Spleen (tissue), 11 donors: ENCODE data around the gene DCAF5. TPM values are rescaled to one million over a fixed set of nuclear protein-coding genes. Genes with fewer than 3 reads are reported as not detected.

ENCODE experiments used
- DNase-seq: peaks from one replicate; pipeline ENCODE4 v3.0.0-alpha.2; 2020
- H3K27ac ChIP-seq, 8 donors: fragments of 200-600 bp; sonication (generic) in 7 of 8; 1 replicate in 4 of 8; 2 replicates in 4 of 8; pipeline versions ENCODE4 v1.5.0 to v1.8.0; 2016 to 2021; ENCODE audit warnings: inconsistent platforms in 4 of 8, mild to moderate bottlenecking in 4 of 8, moderate library complexity in 1 of 8
- H3K27me3 ChIP-seq, 7 donors: fragments of 200-600 bp; sonication (generic) in 6 of 7; replicated peaks in 1 of 7; 1 replicate in 4 of 7; 2 replicates in 3 of 7; pipeline versions ENCODE4 v1.5.0 to v1.8.0; 2016 to 2021; ENCODE audit warnings: inconsistent platforms in 3 of 7, mild to moderate bottlenecking in 1 of 7
- H3K36me3 ChIP-seq, 6 donors: fragments of 200-600 bp; sonication (generic) in 5 of 6; 1 replicate in 4 of 6; 2 replicates in 2 of 6; pipeline versions ENCODE4 v1.5.0 to v1.8.0; 2016 to 2021; ENCODE audit warnings: inconsistent platforms in 2 of 6
- H3K4me1 ChIP-seq, 6 donors: fragments of 200-600 bp; sonication (generic) in 5 of 6; 1 replicate in 3 of 6; 2 replicates in 3 of 6; pipeline versions ENCODE4 v1.5.0 to v1.8.0; 2016 to 2021; ENCODE audit warnings: inconsistent platforms in 3 of 6
- H3K4me3 ChIP-seq, 8 donors: fragments of 200-600 bp; sonication (generic) in 7 of 8; 1 replicate in 4 of 8; 2 replicates in 4 of 8; pipeline versions ENCODE4 v1.5.0 to v1.8.0; 2016 to 2021; ENCODE audit warnings: inconsistent platforms in 4 of 8, mild to moderate bottlenecking in 4 of 8, moderate library complexity in 2 of 8
- H3K9me3 ChIP-seq, 8 donors: fragments of 200-600 bp; sonication (generic) in 7 of 8; 1 replicate in 4 of 8; 2 replicates in 4 of 8; pipeline versions ENCODE4 v1.5.0 to v1.8.0; 2016 to 2021; ENCODE audit warnings: inconsistent platforms in 4 of 8
- CTCF ChIP-seq, 11 experiments: fragments of 200-600 bp in 7 of 11; fragments of 450-650 bp in 4 of 11; sonication (generic) in 4 of 11; IDR thresholded peaks in 8 of 11; conservative IDR thresholded peaks in 3 of 11; 1 replicate in 7 of 11; 2 replicates in 4 of 11; pipeline versions ENCODE4 v1.4.0 to v1.8.0; 2016 to 2021; ENCODE audit warnings: antibody characterized with exemption in 11 of 11, inconsistent platforms in 4 of 11, mild to moderate bottlenecking in 1 of 11
- POLR2A ChIP-seq, 3 donors: fragments of 450-650 bp; IDR thresholded peaks; one replicate each; pipeline ENCODE4 v1.5.1; 2017; ENCODE audit warnings: antibody characterized with exemption in 3 of 3, mild to moderate bottlenecking in 1 of 3
- POLR2AphosphoS5 ChIP-seq, 3 donors: sonication (generic); formaldehyde crosslinking; IDR thresholded peaks; one replicate each; pipeline ENCODE4 v1.5.1; 2017; ENCODE audit warnings: antibody characterized with exemption in 3 of 3
- WGBS, 5 donors: extraction: QIAGEN DNeasy Blood & Tissue Kit in 3 of 5; methylation state at CpG; one replicate each; pipeline versions ENCODE4 v1.1.5 to v1.1.7; 2013 to 2018; 5-methylcytosine and 5-hydroxymethylcytosine counted together
- intact Hi-C: fragments of 100-400 bp; cut with DNase I; formaldehyde crosslinking; loops from one replicate; pipeline ENCODE4 v1.15.0; 2023; ENCODE audit warnings: low total_unique reads
- polyA plus RNA-seq, 3 donors: library from polyadenylated mRNA; stranded (reverse); fragments of 200-250 nt; gene quantifications; one replicate each; pipeline ENCODE4 v1.2.1, GENCODE V29; 2013
- total RNA-seq, 7 donors: library from RNA; depleted of rRNA in 3 of 7; stranded (reverse); fragments of >200 nt in 3 of 7; fragmentation: NEBNext Ultra II Directional in 4 of 7; extraction: Animal tissue kit (Norgen Biotek cat#: 25700) in 4 of 7; gene quantifications; one replicate each; pipeline versions ENCODE4 v1.1.0 to v1.2.1, GENCODE V29; 2016 to 2021
- donor health status: healthy with polysubstance abuse.
- donor health status: DM: no; HTN: no; CAD: no; lungs with moderate emphysema.
- donor health status: DM: no; HTN: no; CAD: no.
- donor health status: Bipolar disorder and iron deficiency.
- donor health status: healthy.
- donor health status: DM: no; HTN: no; CAD: no.
- donor health status: DM: yes; HTN: yes; CAD: no.

Gene DCAF5
- total and polyA plus RNA-seq, 10 donors, result 10.3 to 60.6 (median 44.1) TPM

- TF ChIP-seq POLR2AphosphoS5 (IDR thresholded peaks at IDR 0.05), result no peak
- TF ChIP-seq POLR2A (IDR thresholded peaks at IDR 0.05), result no peak
- TF ChIP-seq CTCF (IDR thresholded peaks at IDR 0.05 in 8 of 11, conservative IDR thresholded peaks at IDR 0.05 in 3 of 11), result no peak
- no peaks in the 10 kb centered on the region for H3K36me3 ChIP-seq
- no peak for DNase-seq
- intact Hi-C loops, result no loop called here
- WGBS, 5 donors, result 40 to 48% (median 47%) methylated on average over 7 of the region's 7 CpGs
- H3K27me3 ChIP-seq, result peaks cover 0 to 47% (median 0%) of the 10 kb centered on the region in 7 donors
- no peak overlapping the region for H3K27ac ChIP-seq
- H3K9me3 ChIP-seq, result no peaks in the 10 kb centered on the region
- no peak overlapping the region for H3K4me3 ChIP-seq
- peaks cover 0 to 41% (median 14%) of the 10 kb centered on the region in 6 donors for H3K4me1 ChIP-seq
Observed at GRCh38 chr14:69038455-69039287, 114.2 kb downstream of the DCAF5 start.

- no peak for TF ChIP-seq POLR2AphosphoS5 (IDR thresholded peaks at IDR 0.05)
- no peak for TF ChIP-seq CTCF (IDR thresholded peaks at IDR 0.05 in 8 of 11, conservative IDR thresholded peaks at IDR 0.05 in 3 of 11)
- no peak for TF ChIP-seq POLR2A (IDR thresholded peaks at IDR 0.05)
- H3K27ac ChIP-seq, result no peak overlapping the region
- no peak for DNase-seq
- peaks cover 0 to 34% (median 7%) of the 10 kb centered on the region in 6 donors for H3K4me1 ChIP-seq
- no peaks in the 10 kb centered on the region for H3K36me3 ChIP-seq
- intact Hi-C loops, result no loop called here
- peaks cover 0 to 40% (median 0%) of the 10 kb centered on the region in 7 donors for H3K27me3 ChIP-seq
- 50 to 80% (median 70%) methylated on average over 7 of the region's 7 CpGs for WGBS, 5 donors
- no peak overlapping the region for H3K4me3 ChIP-seq
- H3K9me3 ChIP-seq, result no peaks in the 10 kb centered on the region
Observed at GRCh38 chr14:69037790-69038454, 115.0 kb downstream of the DCAF5 start.

GRCh38 chr14:69036757-69037506 lies 116.0 kb downstream of the DCAF5 start:
- Histone ChIP-seq H3K36me3 (no peaks in the 10 kb centered on the region), H3K4me1 (peaks cover 0 to 24% (median 6%) of the 10 kb centered on the region in 6 donors), H3K27ac (no peak overlapping the region), H3K4me3 (no peak overlapping the region), H3K27me3 (peaks cover 0 to 32% (median 0%) of the 10 kb centered on the region in 7 donors), H3K9me3 (no peaks in the 10 kb centered on the region)
- 91 to 97% (median 92%) methylated on average over 10 of the region's 10 CpGs for WGBS, 5 donors
- intact Hi-C loops, result no loop called here
- no peak for DNase-seq
- TF ChIP-seq POLR2AphosphoS5 (IDR thresholded peaks at IDR 0.05) (no peak), CTCF (IDR thresholded peaks at IDR 0.05 in 8 of 11, conservative IDR thresholded peaks at IDR 0.05 in 3 of 11) (no peak), POLR2A (IDR thresholded peaks at IDR 0.05) (no peak)
